Testis (tissue), 2 donors: ENCODE results near the gene TUBGCP5.

Experiments used
- CTCF ChIP-seq, 3 experiments: fragments of 450-650 bp in 2 of 3; fragments of 200-600 bp in 1 of 3; sonication (generic) in 1 of 3; IDR thresholded peaks; one replicate each; pipeline ENCODE4 v1.5.1; 2016 to 2019; ENCODE audit warnings: antibody characterized with exemption in 3 of 3, mild to moderate bottlenecking in 2 of 3, moderate library complexity in 1 of 3
- POLR2A ChIP-seq: fragments of 450-650 bp; IDR thresholded peaks from one replicate; pipeline ENCODE4 v1.6.1; 2017; ENCODE audit warnings: antibody characterized with exemption, mild to moderate bottlenecking, moderate library complexity

GRCh38 chr15:23067416-23067815 lies 28.0 kb upstream of the TUBGCP5 start:
- TF ChIP-seq CTCF (IDR thresholded peaks at IDR 0.05) (no peak), POLR2A (no peak)
